Neutrophil (primary cell): ENCODE measurements around the gene PNMA8C.

ENCODE experiments used
- H3K27ac ChIP-seq: fragments of 200-600 bp; sonication (generic); 2 replicates; pipeline ENCODE4 v1.5.1; 2016; ENCODE audit warnings: mild to moderate bottlenecking, moderate library complexity
- H3K27me3 ChIP-seq: fragments of 200-600 bp; sonication (generic); 2 replicates; pipeline ENCODE4 v1.6.0; 2016; ENCODE audit warnings: mild to moderate bottlenecking
- H3K36me3 ChIP-seq: fragments of 200-600 bp; sonication (generic); 2 replicates; pipeline ENCODE4 v1.5.1; 2017
- H3K4me1 ChIP-seq, 2 experiments: fragments of 200-600 bp in 1 of 2; sonication (generic) in 1 of 2; 1 replicate in 1 of 2; 2 replicates in 1 of 2; pipeline versions ENCODE4 v1.5.1 to v1.6.1; 2013 to 2016; ENCODE audit warnings: low read depth in 1 of 2, low read length in 1 of 2, mild to moderate bottlenecking in 1 of 2, moderate library complexity in 1 of 2; ENCODE audit not compliant: control insufficient read depth in 1 of 2, insufficient read depth in 1 of 2
- H3K4me3 ChIP-seq, 2 experiments: fragments of 200-600 bp in 1 of 2; sonication (generic) in 1 of 2; 1 replicate in 1 of 2; 2 replicates in 1 of 2; pipeline ENCODE4 v1.5.1; 2013 to 2016; ENCODE audit warnings: low read depth in 1 of 2, low read length in 1 of 2, mild to moderate bottlenecking in 1 of 2, moderate library complexity in 1 of 2
- H3K9me3 ChIP-seq: fragments of 200-600 bp; sonication (generic); 2 replicates; pipeline ENCODE4 v1.5.1; 2016
- CTCF ChIP-seq: fragments of 200-600 bp; sonication (generic); IDR thresholded peaks from 2 replicates; pipeline ENCODE4 v1.5.1; 2016; ENCODE audit warnings: antibody characterized with exemption

The PNMA8C gene

GRCh38 chr19:46461537-46461936, 32.8 kb upstream of the PNMA8C start:
- no peaks in the 10 kb centered on the region for H3K9me3 ChIP-seq
- H3K4me1 ChIP-seq = no peaks in the 10 kb centered on the region
- H3K27ac ChIP-seq = no peak overlapping the region
- H3K27me3 ChIP-seq = peaks cover 10% of the 10 kb centered on the region
- no peak for TF ChIP-seq CTCF
- H3K4me3 ChIP-seq = no peak overlapping the region
- H3K36me3 ChIP-seq = no peaks in the 10 kb centered on the region

- no peak overlapping the region for H3K27ac ChIP-seq
Observed at GRCh38 chr19:46460981-46461380, 32.2 kb upstream of the PNMA8C start.

GRCh38 chr19:46460055-46460454, 31.3 kb upstream of the PNMA8C start:
- Histone ChIP-seq H3K4me1 (no peaks in the 10 kb centered on the region), H3K4me3 (no peak overlapping the region), H3K27ac (no peak overlapping the region), H3K9me3 (no peaks in the 10 kb centered on the region), H3K36me3 (no peaks in the 10 kb centered on the region), H3K27me3 (peaks cover 15% of the 10 kb centered on the region)
- TF ChIP-seq CTCF = no peak

More at GRCh38 chr19:46460981-46461380, 32.2 kb upstream of the PNMA8C start:
- Histone ChIP-seq H3K27me3 (peaks cover 10% of the 10 kb centered on the region), H3K4me1 (no peaks in the 10 kb centered on the region), H3K36me3 (no peaks in the 10 kb centered on the region), H3K4me3 (no peak overlapping the region), H3K9me3 (no peaks in the 10 kb centered on the region)
- no peak for TF ChIP-seq CTCF

GRCh38 chr19:46456930-46457329, 28.2 kb upstream of the PNMA8C start:
- Histone ChIP-seq H3K4me1 (no peaks in the 10 kb centered on the region), H3K4me3 (no peak overlapping the region), H3K9me3 (no peaks in the 10 kb centered on the region), H3K36me3 (no peaks in the 10 kb centered on the region), H3K27ac (no peak overlapping the region), H3K27me3 (peaks cover 28% of the 10 kb centered on the region)
- no peak for TF ChIP-seq CTCF

GRCh38 chr19:46454244-46454643, 25.5 kb upstream of the PNMA8C start:
- H3K4me3 ChIP-seq = no peak overlapping the region
- H3K9me3 ChIP-seq = no peaks in the 10 kb centered on the region
- H3K27me3 ChIP-seq = peaks cover 28% of the 10 kb centered on the region
- no peaks in the 10 kb centered on the region for H3K4me1 ChIP-seq
- H3K36me3 ChIP-seq = no peaks in the 10 kb centered on the region
- H3K27ac ChIP-seq = no peak overlapping the region
- no peak for TF ChIP-seq CTCF

- TF ChIP-seq CTCF = no peak
- no peaks in the 10 kb centered on the region for H3K36me3 ChIP-seq
- peaks cover 28% of the 10 kb centered on the region for H3K27me3 ChIP-seq
- H3K4me3 ChIP-seq = no peak overlapping the region
- H3K27ac ChIP-seq = no peak overlapping the region
- H3K9me3 ChIP-seq = no peaks in the 10 kb centered on the region
- H3K4me1 ChIP-seq = no peaks in the 10 kb centered on the region
Observed at GRCh38 chr19:46453661-46454060, 24.9 kb upstream of the PNMA8C start.
